GM12878 (cell line): ENCODE measurements around the gene MEP1B. TPM values are rescaled to one million over a fixed set of nuclear protein-coding genes. Genes with fewer than 3 reads are reported as not detected.
A peak's percentile ranks its signal among the peaks of the same experiment; 100 is the strongest.

Experiments
- ATAC-seq: fragments of 200-7000 bp; cut with Tn5 transposase; 3 replicates; pipeline ENCODE4 v1.9.1; 2020; ENCODE audit warnings: mild to moderate bottlenecking, moderate library complexity
- BruUV-seq: library from RNA; stranded (reverse); fragments of 400-500 nt; replicated peaks from 2 replicates; lab custom pipeline; 2021; lab: Mats Ljungman, UMichigan
- CTCF ChIA-PET: fragments of 300-600 bp; sonication (Branson Sonifier 250); formaldehyde crosslinking; extraction: SDS; loops from one replicate; lab custom pipeline; 2021; ENCODE audit warnings: inconsistent platforms; lab: Yijun Ruan, JAX
- POLR2A ChIA-PET: fragments of 350-600 bp; formaldehyde crosslinking; extraction: SDS; loops from one replicate; lab custom pipeline; 2021; ENCODE audit warnings: inconsistent platforms; lab: Charles Lee
- RAD21 ChIA-PET: fragments of 300-600 bp; sonication (Branson Sonifier 250); formaldehyde crosslinking; loops from one replicate; lab custom pipeline; 2023; ENCODE audit warnings: antibody characterized with exemption; ENCODE audit not compliant: unreplicated experiment; lab: Charles Lee
- SMC1A ChIA-PET: fragments of 300-600 bp; sonication (Branson Sonifier 250); formaldehyde crosslinking; loops from one replicate; lab custom pipeline; 2023; ENCODE audit not compliant: unreplicated experiment, uncharacterized antibody; lab: Charles Lee
- DNase-seq: peaks from one replicate; pipeline ENCODE4 v3.0.0-alpha.2; 2011; ENCODE audit warnings: low read depth, low spot score
- FAIRE-seq: peaks from 3 replicates; lab custom pipeline; 2011; peaks lifted over from hg19 to GRCh38; lab: Jason Lieb, UNC
- H2AFZ ChIP-seq: 2 replicates; pipeline ENCODE4 v1.6.0; 2011; ENCODE audit warnings: low read depth, low read length, control low read depth; ENCODE audit not compliant: control insufficient read depth
- H3K27ac ChIP-seq: 2 replicates; pipeline ENCODE4 v1.5.1; 2011; ENCODE audit warnings: control low read depth; ENCODE audit not compliant: control insufficient read depth, insufficient read depth
- H3K27me3 ChIP-seq, 2 experiments: replicated peaks in 1 of 2; 2 replicates each; pipeline versions ENCODE4 v1.6.0 to v1.6.1; 2011; ENCODE audit warnings: low read length in 1 of 2; ENCODE audit not compliant: control insufficient read depth in 2 of 2, insufficient read depth in 2 of 2
- H3K36me3 ChIP-seq, 2 experiments: 2 replicates each; pipeline ENCODE4 v1.5.1; 2011; ENCODE audit warnings: low read length in 1 of 2; ENCODE audit not compliant: control insufficient read depth in 2 of 2, insufficient read depth in 2 of 2
- H3K4me1 ChIP-seq: 2 replicates; pipeline ENCODE4 v1.6.1; 2011; ENCODE audit warnings: mild to moderate bottlenecking, low read length, moderate library complexity, mixed read lengths; ENCODE audit not compliant: control insufficient read depth, insufficient read depth
- H3K4me2 ChIP-seq: 2 replicates; pipeline ENCODE4 v1.6.0; 2011; ENCODE audit warnings: control low read depth; ENCODE audit not compliant: control insufficient read depth, insufficient read depth
- H3K4me3 ChIP-seq: fragments of 200-600 bp; sonication (generic); 2 replicates; pipeline ENCODE4 v1.5.1; 2016
- H3K79me2 ChIP-seq: 2 replicates; pipeline ENCODE4 v1.6.0; 2011; ENCODE audit warnings: low read length; ENCODE audit not compliant: control insufficient read depth, insufficient read depth
- H3K9ac ChIP-seq: 2 replicates; pipeline ENCODE4 v1.8.0; 2011; ENCODE audit warnings: low read length, control low read depth, mixed read lengths; ENCODE audit not compliant: control insufficient read depth, insufficient read depth
- H3K9me3 ChIP-seq: replicated peaks from 3 replicates; pipeline ENCODE4 v1.5.1; 2011; ENCODE audit warnings: mild to moderate bottlenecking, low read length; ENCODE audit not compliant: control insufficient read depth, insufficient read depth
- H4K20me1 ChIP-seq: 2 replicates; pipeline ENCODE4 v1.6.0; 2011; ENCODE audit not compliant: control insufficient read depth, insufficient read depth
- BCL11A ChIP-seq: IDR thresholded peaks from 2 replicates; pipeline ENCODE4 v1.6.1; 2011; ENCODE audit warnings: low read depth, low read length
- CREM ChIP-seq: IDR thresholded peaks from 2 replicates; pipeline ENCODE4 v1.6.1; 2014; ENCODE audit warnings: antibody characterized with exemption, low read depth
- PML ChIP-seq: IDR thresholded peaks from 2 replicates; pipeline ENCODE4 v1.6.1; 2012; ENCODE audit warnings: low read length, inconsistent platforms
- RELA ChIP-seq: fragments of 450-650 bp; IDR thresholded peaks from 2 replicates; pipeline ENCODE4 v1.8.0; 2014; ENCODE audit warnings: borderline replicate concordance; ENCODE audit not compliant: partially characterized antibody
- SMAD1 ChIP-seq: fragments of 450-650 bp; IDR thresholded peaks from 2 replicates; pipeline ENCODE4 v1.6.1; 2018; ENCODE audit warnings: mild to moderate bottlenecking, low read depth; ENCODE audit not compliant: partially characterized antibody
- SRF ChIP-seq, 2 experiments: IDR thresholded peaks; 2 replicates each; pipeline ENCODE4 v1.6.1; 2011; ENCODE audit warnings: low read depth in 2 of 2, low read length in 2 of 2, mild to moderate bottlenecking in 1 of 2, moderate library complexity in 1 of 2
- TCF7 ChIP-seq: IDR thresholded peaks from 2 replicates; pipeline ENCODE4 v1.6.1; 2014; ENCODE audit warnings: antibody characterized with exemption, borderline replicate concordance
- ZNF24 ChIP-seq: fragments of 450-650 bp; IDR thresholded peaks from 2 replicates; pipeline ENCODE4 v1.6.1; 2017; ENCODE audit warnings: antibody characterized with exemption, mild to moderate bottlenecking
- WGBS: methylation state at CpG from one replicate; pipeline ENCODE4 v1.1.6; 2016; ENCODE audit warnings: low lambda C conversion rate; ENCODE audit not compliant: insufficient replicate concordance, insufficient coverage; ENCODE audit errors: missing lambda C conversion rate; 5-methylcytosine and 5-hydroxymethylcytosine counted together
- in situ Hi-C: fragments of 300-500 bp; cut with MboI; formaldehyde crosslinking; loops from 9 replicates; pipeline ENCODE4 v1.14.3; 2018; ENCODE audit warnings: mixed read lengths
- intact Hi-C: fragments of 100-400 bp; cut with micrococcal nuclease; formaldehyde crosslinking; loops from one replicate; pipeline ENCODE4 v1.14.2; 2022; ENCODE audit not compliant: unreplicated experiment
- polyA plus RNA-seq, 11 experiments: library from polyadenylated mRNA; depleted of rRNA in 4 of 11; unstranded in 6 of 11; stranded (reverse) in 5 of 11; fragments of >200 nt; fragmentation: Nextera tagmentation in 4 of 11; fragmentation: Illumina TruSeq in 1 of 11; extraction: Ambion mirVana in 4 of 11; extraction: Trizol in 1 of 11; gene quantifications; 1 replicate in 1 of 11; 2 replicates in 10 of 11; pipeline versions ENCODE4 v1.2.1 to v1.2.3, GENCODE V29; 2011 to 2016; ENCODE audit warnings: inconsistent platforms in 2 of 11, missing spikeins in 2 of 11, low read depth in 1 of 11
- total RNA-seq, 4 experiments: library from RNA; depleted of rRNA in 3 of 4; stranded (reverse); fragments of >200 nt in 3 of 4; fragmentation: Illumina TruSeq in 1 of 4; extraction: Trizol in 1 of 4; gene quantifications; 2 replicates each; pipeline versions ENCODE4 v1.2.1 to v1.2.3, GENCODE V29; 2013 to 2021
- TF ChIP-seq, protein P1 (sequence below): fragments of 150-350 bp; IDR thresholded peaks from 2 replicates; pipeline ENCODE4 v1.6.1; 2016; ENCODE audit warnings: low read depth, low read length

MEP1B gene
- total and polyA plus RNA-seq, 10 of the 15 experiments (the other 5 are each of a cell fraction or from before 2014, with no cell fraction given): 0.04 to 0.05 TPM; not detected in 8

DNA sequence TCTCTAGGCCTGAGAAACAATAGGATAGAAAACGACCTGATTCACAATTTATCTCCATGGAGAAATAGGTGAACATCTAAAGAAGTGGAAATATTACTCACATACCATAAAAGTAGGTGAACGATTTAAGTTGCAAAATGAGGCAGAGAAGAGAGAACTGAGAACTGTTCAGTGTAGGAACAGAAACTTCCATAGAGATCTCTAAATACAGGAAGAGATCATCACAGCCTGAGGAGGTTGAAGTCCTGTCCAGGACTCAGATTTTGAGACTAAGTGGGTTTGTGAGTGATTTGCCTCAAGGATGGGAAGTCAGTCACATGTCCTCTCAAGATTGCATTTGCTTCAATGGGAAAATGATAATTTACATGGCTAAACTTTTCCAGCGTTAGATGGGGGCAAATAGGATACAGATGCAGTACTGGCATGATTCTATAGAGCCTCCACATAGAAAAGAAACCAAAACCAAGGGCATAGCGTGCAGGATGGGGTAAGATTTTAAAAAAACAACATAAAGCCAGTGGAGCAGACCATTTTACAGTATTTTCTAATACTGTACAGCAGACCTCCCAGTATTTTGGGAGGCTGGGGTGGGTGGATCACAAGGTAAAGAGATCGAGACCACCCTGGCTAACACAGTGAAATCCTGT lies 68.8 kb downstream of the MEP1B start:
- POLR2A ChIA-PET: no interaction called here
- in situ Hi-C loops: no loop called here
- H3K27me3 ChIP-seq: no peaks in the 10 kb centered on the region; a peak in 1 of 4 replicates
- WGBS: 2% methylated on average over 5 of the region's 5 CpGs
- BruUV-seq: no TSS peak
- FAIRE-seq: no peak
- H2AFZ ChIP-seq: no peak overlapping the region
- CTCF ChIA-PET: no interaction called here
- H3K27ac ChIP-seq: no peak overlapping the region
- H4K20me1 ChIP-seq: no peaks in the 10 kb centered on the region
- no peaks in the 10 kb centered on the region for H3K4me1 ChIP-seq
- no peaks in the 10 kb centered on the region for H3K36me3 ChIP-seq
- H3K9ac ChIP-seq: no peak overlapping the region
- peak; percentile 22; the same call in 1 of the 3 replicates for ATAC-seq
- H3K9me3 ChIP-seq: no peaks in the 10 kb centered on the region
- H3K4me3 ChIP-seq: no peak overlapping the region
- SMC1A ChIA-PET: no interaction called here
- peak overlapping the region; percentile 10; the same call in 1 of the 2 replicates for H3K4me2 ChIP-seq
- no peak for TF ChIP-seq PML
- TF ChIP-seq, protein P1, sequence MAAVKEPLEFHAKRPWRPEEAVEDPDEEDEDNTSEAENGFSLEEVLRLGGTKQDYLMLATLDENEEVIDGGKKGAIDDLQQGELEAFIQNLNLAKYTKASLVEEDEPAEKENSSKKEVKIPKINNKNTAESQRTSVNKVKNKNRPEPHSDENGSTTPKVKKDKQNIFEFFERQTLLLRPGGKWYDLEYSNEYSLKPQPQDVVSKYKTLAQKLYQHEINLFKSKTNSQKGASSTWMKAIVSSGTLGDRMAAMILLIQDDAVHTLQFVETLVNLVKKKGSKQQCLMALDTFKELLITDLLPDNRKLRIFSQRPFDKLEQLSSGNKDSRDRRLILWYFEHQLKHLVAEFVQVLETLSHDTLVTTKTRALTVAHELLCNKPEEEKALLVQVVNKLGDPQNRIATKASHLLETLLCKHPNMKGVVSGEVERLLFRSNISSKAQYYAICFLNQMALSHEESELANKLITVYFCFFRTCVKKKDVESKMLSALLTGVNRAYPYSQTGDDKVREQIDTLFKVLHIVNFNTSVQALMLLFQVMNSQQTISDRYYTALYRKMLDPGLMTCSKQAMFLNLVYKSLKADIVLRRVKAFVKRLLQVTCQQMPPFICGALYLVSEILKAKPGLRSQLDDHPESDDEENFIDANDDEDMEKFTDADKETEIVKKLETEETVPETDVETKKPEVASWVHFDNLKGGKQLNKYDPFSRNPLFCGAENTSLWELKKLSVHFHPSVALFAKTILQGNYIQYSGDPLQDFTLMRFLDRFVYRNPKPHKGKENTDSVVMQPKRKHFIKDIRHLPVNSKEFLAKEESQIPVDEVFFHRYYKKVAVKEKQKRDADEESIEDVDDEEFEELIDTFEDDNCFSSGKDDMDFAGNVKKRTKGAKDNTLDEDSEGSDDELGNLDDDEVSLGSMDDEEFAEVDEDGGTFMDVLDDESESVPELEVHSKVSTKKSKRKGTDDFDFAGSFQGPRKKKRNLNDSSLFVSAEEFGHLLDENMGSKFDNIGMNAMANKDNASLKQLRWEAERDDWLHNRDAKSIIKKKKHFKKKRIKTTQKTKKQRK: no peak
- no peak for TF ChIP-seq TCF7
- no peak for TF ChIP-seq ZNF24
- TF ChIP-seq SRF (IDR thresholded peaks at IDR 0.05; ENCODE audit: low read depth in 2 of 2, low read length in 2 of 2): no peak
- TF ChIP-seq BCL11A: no peak
- TF ChIP-seq CREM: no peak
- TF ChIP-seq SMAD1: no peak
- no peak for TF ChIP-seq RELA
- no peak for DNase-seq
- intact Hi-C loops: no loop called here
- RAD21 ChIA-PET: no interaction called here
- H3K79me2 ChIP-seq: no peaks in the 10 kb centered on the region
